HUES64 (cell line): ENCODE data around the gene RERG.

ENCODE experiments used
- H3K27ac ChIP-seq: 2 replicates; pipeline ENCODE4 v1.7.0; 2013; ENCODE audit warnings: low read depth, low read length, inconsistent platforms
- H3K27me3 ChIP-seq: 2 replicates; pipeline ENCODE4 v1.6.1; 2013; ENCODE audit warnings: mild to moderate bottlenecking, low read length; ENCODE audit not compliant: insufficient read depth
- H3K36me3 ChIP-seq: 2 replicates; pipeline ENCODE4 v1.6.1; 2013; ENCODE audit warnings: mild to moderate bottlenecking, low read length; ENCODE audit not compliant: insufficient read depth
- H3K4me1 ChIP-seq: 2 replicates; pipeline ENCODE4 v1.6.1; 2013; ENCODE audit warnings: mild to moderate bottlenecking, low read length, moderate library complexity; ENCODE audit not compliant: insufficient read depth
- H3K4me3 ChIP-seq: 2 replicates; pipeline ENCODE4 v1.5.1; 2013; ENCODE audit warnings: mild to moderate bottlenecking, low read length, moderate library complexity
- H3K9ac ChIP-seq: 2 replicates; pipeline ENCODE4 v1.6.1; 2013; ENCODE audit warnings: mild to moderate bottlenecking, low read depth, low read length
- H3K9me3 ChIP-seq: 2 replicates; pipeline ENCODE4 v1.6.1; 2013; ENCODE audit warnings: low read depth, low read length; ENCODE audit not compliant: insufficient read depth
- WGBS: fragments of 150-250, 120-280 bp; methylation state at CpG from one replicate; pipeline ENCODE4 v1.1.7; 2013; ENCODE audit warnings: missing lambda C conversion rate; 5-methylcytosine and 5-hydroxymethylcytosine counted together

The RERG gene

GRCh38 chr12:15216036-15216889 lies 5.0 kb downstream of the RERG start:
- Histone ChIP-seq H3K36me3 (no peaks in the 10 kb centered on the region), H3K27me3 (peaks cover 14% of the 10 kb centered on the region), H3K4me1 (peaks cover 7% of the 10 kb centered on the region), H3K9ac (no peak overlapping the region), H3K4me3 (no peak overlapping the region), H3K27ac (no peak overlapping the region), H3K9me3 (no peaks in the 10 kb centered on the region)
- 82% methylated on average over 3 of the region's 5 CpGs for WGBS

- H3K27ac ChIP-seq: no peak overlapping the region
- no peak overlapping the region for H3K9ac ChIP-seq
- H3K36me3 ChIP-seq: no peaks in the 10 kb centered on the region
- no peaks in the 10 kb centered on the region for H3K9me3 ChIP-seq
- H3K27me3 ChIP-seq: peaks cover 2% of the 10 kb centered on the region; the same call in 1 of the 2 replicates
- 91% methylated on average over 6 of the region's 6 CpGs for WGBS
- H3K4me3 ChIP-seq: no peak overlapping the region
- no peaks in the 10 kb centered on the region for H3K4me1 ChIP-seq
Measured at GRCh38 chr12:15214851-15215601, 6.2 kb downstream of the RERG start.

- Histone ChIP-seq H3K36me3 (no peaks in the 10 kb centered on the region), H3K27me3 (no peaks in the 10 kb centered on the region), H3K4me3 (no peak overlapping the region), H3K9ac (no peak overlapping the region), H3K9me3 (no peaks in the 10 kb centered on the region), H3K4me1 (no peaks in the 10 kb centered on the region), H3K27ac (no peak overlapping the region)
- 100% methylated on average over 2 of the region's 2 CpGs for WGBS
Measured at GRCh38 chr12:15212930-15213329, 8.3 kb downstream of the RERG start.

GRCh38 chr12:15209782-15210181 lies 11.4 kb downstream of the RERG start:
- WGBS: no CpG with 5 or more reads among the region's 1 CpG
- peaks cover 10% of the 10 kb centered on the region; the same call in 1 of the 2 replicates for H3K4me1 ChIP-seq
- no peak overlapping the region for H3K27ac ChIP-seq
- no peaks in the 10 kb centered on the region for H3K27me3 ChIP-seq
- no peak overlapping the region for H3K9ac ChIP-seq
- no peaks in the 10 kb centered on the region for H3K36me3 ChIP-seq
- H3K4me3 ChIP-seq: no peak overlapping the region
- H3K9me3 ChIP-seq: no peaks in the 10 kb centered on the region

GRCh38 chr12:15208871-15209656 lies 12.2 kb downstream of the RERG start:
- peaks cover 10% of the 10 kb centered on the region; the same call in 1 of the 2 replicates for H3K4me1 ChIP-seq
- WGBS: 94% methylated on average over 5 of the region's 7 CpGs
- no peaks in the 10 kb centered on the region for H3K36me3 ChIP-seq
- no peak overlapping the region for H3K4me3 ChIP-seq
- H3K9me3 ChIP-seq: no peaks in the 10 kb centered on the region
- H3K27me3 ChIP-seq: no peaks in the 10 kb centered on the region
- no peak overlapping the region for H3K27ac ChIP-seq
- no peak overlapping the region for H3K9ac ChIP-seq

- H3K27me3 ChIP-seq: no peaks in the 10 kb centered on the region
- peaks cover 10% of the 10 kb centered on the region; the same call in 1 of the 2 replicates for H3K4me1 ChIP-seq
- no peaks in the 10 kb centered on the region for H3K36me3 ChIP-seq
- H3K27ac ChIP-seq: no peak overlapping the region
- H3K9me3 ChIP-seq: no peaks in the 10 kb centered on the region
- no peak overlapping the region for H3K4me3 ChIP-seq
- H3K9ac ChIP-seq: no peak overlapping the region
- WGBS: 100% methylated on average over 1 of the region's 2 CpGs
Measured at GRCh38 chr12:15208140-15208539, 13.1 kb downstream of the RERG start.

- Histone ChIP-seq H3K9me3 (no peaks in the 10 kb centered on the region), H3K27me3 (no peaks in the 10 kb centered on the region), H3K27ac (no peak overlapping the region), H3K9ac (no peak overlapping the region), H3K36me3 (no peaks in the 10 kb centered on the region), H3K4me1 (peaks cover 10% of the 10 kb centered on the region; the same call in 1 of the 2 replicates), H3K4me3 (no peak overlapping the region)
- WGBS: 81% methylated on average over 3 of the region's 4 CpGs
Measured at GRCh38 chr12:15206831-15207389, 14.3 kb downstream of the RERG start.

GRCh38 chr12:15206338-15206737 lies 14.9 kb downstream of the RERG start:
- no peak overlapping the region for H3K4me3 ChIP-seq
- no peaks in the 10 kb centered on the region for H3K27me3 ChIP-seq
- peaks cover 10% of the 10 kb centered on the region; the same call in 1 of the 2 replicates for H3K4me1 ChIP-seq
- H3K36me3 ChIP-seq: no peaks in the 10 kb centered on the region
- no peak overlapping the region for H3K9ac ChIP-seq
- WGBS: 61% methylated on average over 4 of the region's 4 CpGs
- no peak overlapping the region for H3K27ac ChIP-seq
- H3K9me3 ChIP-seq: no peaks in the 10 kb centered on the region

GRCh38 chr12:15205341-15206010 lies 15.7 kb downstream of the RERG start:
- H3K9me3 ChIP-seq: no peaks in the 10 kb centered on the region
- H3K36me3 ChIP-seq: no peaks in the 10 kb centered on the region
- no peak overlapping the region for H3K9ac ChIP-seq
- H3K4me3 ChIP-seq: no peak overlapping the region
- H3K4me1 ChIP-seq: peaks cover 10% of the 10 kb centered on the region; the same call in 1 of the 2 replicates
- WGBS: 95% methylated on average over 7 of the region's 8 CpGs
- H3K27me3 ChIP-seq: no peaks in the 10 kb centered on the region
- H3K27ac ChIP-seq: no peak overlapping the region

- H3K27ac ChIP-seq: no peak overlapping the region
- H3K9ac ChIP-seq: no peak overlapping the region
- no peaks in the 10 kb centered on the region for H3K9me3 ChIP-seq
- no peak overlapping the region for H3K4me3 ChIP-seq
- H3K27me3 ChIP-seq: no peaks in the 10 kb centered on the region
- peaks cover under 1% of the 10 kb centered on the region; the same call in 1 of the 2 replicates for H3K4me1 ChIP-seq
- H3K36me3 ChIP-seq: no peaks in the 10 kb centered on the region
Measured at GRCh38 chr12:15201456-15201855, 19.8 kb downstream of the RERG start.
